NCI-H2196 (cell line): Measurements from ENCODE around the gene ERBB4.

Experiments
- DNase-seq: peaks from one replicate; lab custom pipeline; 2025; ENCODE audit not compliant: unreplicated experiment; lab: John Stamatoyannopoulos, UW

ERBB4 gene

GRCh38 chr2:211854832-211855231, 683.8 kb downstream of the ERBB4 start:
- no peak for DNase-seq

GRCh38 chr2:211846714-211847113, 691.9 kb downstream of the ERBB4 start:
- no peak for DNase-seq

DNA sequence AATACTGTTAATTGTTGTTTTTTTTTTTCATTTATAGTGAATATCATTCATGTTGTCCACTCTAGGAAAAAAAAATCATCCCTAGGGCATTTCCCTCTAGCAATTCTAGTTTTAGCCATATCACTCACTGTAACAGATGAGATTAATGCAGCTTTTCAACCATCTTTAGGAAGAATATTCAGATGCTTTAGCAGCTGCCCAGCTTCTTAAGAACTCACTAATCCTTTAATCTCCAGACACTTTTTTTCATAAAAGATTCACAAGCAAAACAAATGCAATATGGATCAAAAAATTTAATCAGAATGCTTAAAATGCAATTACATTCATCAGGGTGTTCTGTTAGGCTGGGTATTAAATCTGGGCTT, 692.6 kb downstream of the ERBB4 start:
- DNase-seq, result no peak

DNA sequence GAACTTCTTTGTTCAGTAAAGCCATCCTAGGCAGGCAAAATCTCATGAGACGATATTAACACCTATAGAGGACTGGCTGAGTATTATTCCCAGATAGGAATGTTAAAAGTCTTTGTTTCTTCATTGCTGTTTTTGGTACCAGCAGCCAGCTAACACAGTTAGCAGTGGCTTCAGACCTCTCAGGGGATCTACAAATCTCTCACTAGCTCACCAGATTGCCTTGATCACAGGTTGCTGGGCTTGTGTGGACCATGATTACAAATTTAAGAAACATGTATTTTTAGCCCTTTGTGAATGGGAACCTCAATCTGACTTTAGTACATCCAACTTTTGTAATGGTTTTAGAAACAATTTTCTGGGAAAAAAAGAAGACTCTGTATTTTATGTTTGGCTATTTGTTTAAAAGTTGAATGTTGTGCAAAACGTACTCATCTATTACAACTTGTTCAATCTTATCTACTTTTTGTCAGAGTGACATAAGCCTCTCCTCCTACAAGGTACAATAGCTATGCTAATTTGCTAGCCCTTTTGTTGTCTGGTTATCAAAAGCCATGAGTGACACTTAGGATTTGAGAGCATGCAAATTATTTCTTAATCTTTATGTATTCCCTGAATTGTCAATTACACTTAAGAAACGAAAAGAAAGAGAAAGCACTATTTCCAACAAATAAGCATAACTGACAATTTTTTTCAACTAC, 693.1 kb downstream of the ERBB4 start:
- no peak for DNase-seq

DNA sequence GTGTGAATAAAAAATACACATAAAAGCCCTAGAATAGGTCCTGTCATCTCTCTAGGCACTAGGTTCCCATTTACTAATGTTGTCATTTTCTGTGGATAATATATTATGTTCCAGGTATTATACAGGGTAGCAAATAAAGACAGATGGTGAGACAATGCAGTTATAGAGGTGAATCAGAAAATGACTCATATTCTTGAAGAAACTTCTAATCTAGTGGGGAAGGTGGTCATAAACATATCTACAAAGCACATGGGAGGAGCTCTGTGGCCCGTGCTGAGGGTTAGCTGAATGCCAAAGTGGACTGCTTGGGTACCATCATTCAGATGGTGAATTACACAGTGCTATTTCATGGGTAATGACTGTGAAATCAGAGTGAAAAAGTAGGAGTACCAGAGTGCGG, 700.9 kb downstream of the ERBB4 start:
- DNase-seq, result no peak

DNA sequence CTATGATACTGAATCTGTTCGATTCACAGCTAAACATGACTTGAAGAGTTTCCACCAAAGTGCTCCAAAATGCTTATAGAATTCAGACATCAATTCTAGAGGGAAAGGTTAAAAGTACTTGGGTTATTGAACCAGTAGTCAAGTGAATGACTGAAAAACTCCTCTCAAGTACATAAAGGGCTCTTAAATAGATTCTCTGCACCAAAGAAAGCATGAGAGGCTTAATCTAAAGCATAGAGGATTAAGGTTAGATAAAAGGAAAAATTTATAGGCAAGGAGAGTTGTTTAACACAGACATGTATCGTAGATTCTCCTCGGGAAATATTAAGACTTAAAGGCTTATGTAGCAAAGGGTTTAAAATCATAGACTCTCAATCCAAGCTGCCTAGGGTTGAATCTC, 701.4 kb downstream of the ERBB4 start:
- no peak for DNase-seq

GRCh38 chr2:211836409-211836808, 702.2 kb downstream of the ERBB4 start:
- DNase-seq, result peak; percentile 58

DNA sequence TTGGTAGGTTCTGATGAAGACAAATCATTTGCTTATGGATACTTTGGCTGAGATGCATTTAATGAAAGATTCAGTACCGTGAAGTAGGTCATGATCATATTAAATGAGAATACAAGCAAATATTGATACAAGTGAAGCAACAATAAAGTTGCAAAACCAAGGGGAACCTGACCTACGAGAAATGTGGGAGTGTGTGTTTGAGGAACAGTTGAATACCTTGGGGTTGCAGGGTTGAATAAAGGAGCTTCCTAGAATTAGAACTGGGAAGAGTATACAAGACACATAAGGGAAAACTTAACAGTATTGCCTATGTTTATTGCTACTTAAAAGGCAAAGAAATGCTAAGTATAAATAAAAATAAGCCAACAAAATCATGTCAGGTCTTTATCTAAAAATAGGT, 702.9 kb downstream of the ERBB4 start:
- DNase-seq, result no peak

GRCh38 chr2:211833582-211834279, 704.9 kb downstream of the ERBB4 start:
- no peak for DNase-seq

GRCh38 chr2:211829725-211830124, 708.9 kb downstream of the ERBB4 start:
- DNase-seq, result no peak

DNA sequence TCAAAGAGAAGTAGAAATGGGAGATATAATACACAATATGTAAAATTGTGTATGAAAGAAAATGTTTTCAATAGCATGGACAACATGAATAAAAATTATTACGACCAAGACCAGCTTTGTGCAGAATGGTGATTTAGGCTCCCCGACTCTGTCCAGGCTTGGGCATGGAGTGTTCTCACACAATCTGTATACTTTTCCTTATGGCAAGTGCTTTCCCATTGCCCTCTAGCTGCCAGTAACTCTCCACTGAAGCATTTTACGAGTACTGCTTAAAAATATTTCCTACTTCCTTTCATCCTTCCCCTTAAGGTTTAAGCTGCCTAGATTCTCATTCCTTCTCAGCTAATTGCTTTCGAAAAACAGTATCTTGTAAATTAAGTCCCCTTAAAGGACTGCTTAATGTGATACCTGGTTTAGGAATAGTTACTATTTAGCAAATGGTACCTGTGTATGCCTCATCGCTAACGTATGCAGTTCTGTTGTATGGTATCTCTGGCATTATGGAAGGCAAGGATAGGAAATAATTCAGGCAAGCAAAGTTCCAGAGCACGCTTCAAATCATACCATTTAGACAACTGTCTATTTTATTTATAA, 714.6 kb downstream of the ERBB4 start:
- no peak for DNase-seq

GRCh38 chr2:211822686-211823335, 715.8 kb downstream of the ERBB4 start:
- no peak for DNase-seq

DNA sequence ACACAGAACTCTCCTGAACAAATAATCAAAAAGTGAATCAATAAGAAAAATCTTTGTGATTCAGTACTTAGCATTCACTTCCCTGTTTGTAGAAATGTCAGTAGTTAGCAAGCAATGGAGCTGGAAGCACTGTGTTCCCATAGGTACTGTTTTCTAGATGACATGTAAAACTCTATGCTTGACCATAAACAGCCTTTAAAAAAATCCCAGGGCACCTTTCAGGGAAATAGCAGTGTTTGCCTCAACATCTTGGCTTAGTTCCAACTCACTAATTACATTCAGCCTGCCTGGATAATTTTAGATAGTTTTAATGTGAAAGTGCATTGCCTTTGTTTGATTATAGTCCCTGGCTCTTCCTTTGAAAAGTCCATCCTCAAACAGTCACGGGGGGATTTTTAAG, 721.8 kb downstream of the ERBB4 start:
- no peak for DNase-seq

GRCh38 chr2:211812587-211812986, 726.0 kb downstream of the ERBB4 start:
- DNase-seq, result no peak

DNA sequence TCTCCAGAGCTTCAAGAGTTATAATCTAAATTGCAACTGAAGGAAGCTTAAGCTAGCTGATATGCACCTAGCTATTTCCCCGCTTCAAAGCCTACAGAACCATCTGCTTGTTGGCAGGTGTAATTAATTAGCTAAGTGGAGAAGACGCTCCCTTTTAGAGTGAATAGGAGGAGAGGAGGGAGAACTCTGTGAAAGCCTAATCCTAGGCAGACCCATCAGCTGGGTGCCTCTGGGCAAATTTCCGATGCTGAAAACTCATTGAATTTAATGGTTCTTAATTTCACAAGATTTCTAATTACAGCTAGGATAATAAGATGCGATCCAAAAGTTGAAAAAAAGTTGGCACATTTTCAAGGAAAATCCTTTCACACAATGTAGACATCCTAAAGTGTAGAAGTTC, 735.9 kb downstream of the ERBB4 start:
- no peak for DNase-seq

DNA sequence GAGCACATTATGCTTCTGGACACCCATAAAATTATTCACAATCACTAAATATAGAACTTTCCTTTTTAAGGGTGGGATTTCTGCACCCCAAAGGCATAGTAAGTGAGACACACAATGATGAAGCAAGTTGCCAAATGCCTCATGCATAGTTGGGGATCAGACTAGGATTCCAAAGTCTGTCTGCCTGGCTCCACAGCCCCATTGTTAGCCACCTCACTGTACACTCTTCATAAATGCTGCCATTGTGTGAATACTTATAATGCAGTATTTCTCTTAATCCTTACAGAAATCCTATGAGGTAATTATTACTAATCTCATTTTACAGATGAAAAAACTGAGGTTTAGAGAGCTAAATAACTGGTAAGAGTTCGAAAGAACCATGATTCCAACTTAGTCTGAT, 738.6 kb downstream of the ERBB4 start:
- no peak for DNase-seq

- DNase-seq, result no peak
Observed at GRCh38 chr2:211798868-211799267, 739.7 kb downstream of the ERBB4 start.

DNA sequence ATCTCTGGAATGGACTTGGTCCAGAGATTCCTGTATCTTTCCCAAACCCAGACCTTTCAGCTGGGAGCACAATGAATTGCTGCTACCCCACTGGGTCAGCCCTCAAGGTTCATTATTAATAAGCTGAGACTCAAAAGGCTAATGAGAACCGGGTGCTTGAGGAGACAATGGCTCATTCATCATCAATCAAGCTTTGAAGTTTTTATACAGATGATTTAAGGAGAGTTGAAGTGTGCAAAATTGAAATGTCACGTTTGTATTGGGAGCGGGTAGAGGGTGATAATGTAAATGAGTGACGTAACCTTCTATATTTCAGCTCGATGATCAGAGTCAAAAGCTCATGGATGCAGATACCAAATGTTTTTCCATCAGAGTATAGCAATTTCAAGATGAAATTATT, 744.9 kb downstream of the ERBB4 start:
- no peak for DNase-seq

DNA sequence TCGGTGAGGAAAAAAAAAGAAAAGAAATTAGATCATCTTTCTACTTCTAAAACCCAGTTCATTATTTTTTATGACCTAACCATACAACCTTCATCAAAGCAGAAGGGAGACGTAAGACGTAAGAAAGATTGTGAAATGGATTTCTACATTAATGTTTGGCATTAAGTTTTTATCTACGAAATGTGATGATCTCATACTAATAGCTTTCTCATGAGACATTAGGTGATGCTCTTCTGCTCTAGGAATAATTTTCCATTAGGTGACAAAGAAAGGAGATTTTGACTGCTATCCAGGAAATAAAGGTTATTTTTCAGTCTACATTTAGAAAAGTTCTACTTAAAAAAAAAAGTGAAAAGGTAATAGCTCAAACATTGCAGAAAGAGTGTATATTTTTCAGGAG, 748.6 kb downstream of the ERBB4 start:
- DNase-seq, result no peak

DNA sequence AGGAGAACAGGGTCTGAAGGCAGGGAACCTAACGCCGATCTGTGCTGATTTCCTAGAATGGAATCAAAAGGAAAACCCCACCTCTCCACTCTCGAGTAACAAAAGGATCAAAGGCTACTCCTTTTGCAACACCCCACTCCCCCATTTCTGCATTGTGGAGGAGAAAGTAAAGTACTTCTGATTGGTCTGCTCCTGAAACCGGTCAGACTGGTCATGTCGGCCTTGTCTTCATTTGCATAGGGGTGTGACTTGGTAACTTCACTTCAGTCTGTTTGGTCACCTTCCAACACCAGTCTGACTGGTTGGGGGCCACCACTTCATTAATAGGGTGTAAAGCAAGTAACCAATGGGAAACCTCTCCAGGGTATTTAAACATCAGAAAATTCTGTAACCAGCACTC, 771.9 kb downstream of the ERBB4 start:
- DNase-seq, result peak; percentile 40

GRCh38 chr2:211762479-211762878, 776.1 kb downstream of the ERBB4 start:
- DNase-seq, result no peak

DNA sequence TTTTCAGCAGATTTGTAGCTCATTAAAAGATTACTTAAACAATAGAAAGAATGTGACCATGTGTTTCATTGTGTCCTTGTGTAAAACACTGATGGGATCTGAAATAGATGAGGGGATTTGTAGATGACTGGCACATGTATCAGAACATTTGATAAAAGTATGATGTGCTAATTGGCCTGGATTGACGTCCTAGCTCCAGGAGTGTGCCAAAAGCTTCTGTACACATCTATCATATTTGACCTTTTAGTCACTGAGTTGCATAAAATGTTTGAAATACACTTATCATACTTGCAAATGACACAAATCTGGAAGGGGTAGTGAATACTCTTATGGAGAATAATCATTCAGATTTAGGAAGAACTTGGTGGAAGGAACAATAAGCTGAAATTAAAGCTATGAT, 778.5 kb downstream of the ERBB4 start:
- DNase-seq, result no peak
